ENCODE measurements around the gene ANAPC13.
A peak's percentile ranks its signal among the peaks of the same experiment; 100 is the strongest.

ANAPC13 gene, protein sequence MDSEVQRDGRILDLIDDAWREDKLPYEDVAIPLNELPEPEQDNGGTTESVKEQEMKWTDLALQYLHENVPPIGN

DNA sequence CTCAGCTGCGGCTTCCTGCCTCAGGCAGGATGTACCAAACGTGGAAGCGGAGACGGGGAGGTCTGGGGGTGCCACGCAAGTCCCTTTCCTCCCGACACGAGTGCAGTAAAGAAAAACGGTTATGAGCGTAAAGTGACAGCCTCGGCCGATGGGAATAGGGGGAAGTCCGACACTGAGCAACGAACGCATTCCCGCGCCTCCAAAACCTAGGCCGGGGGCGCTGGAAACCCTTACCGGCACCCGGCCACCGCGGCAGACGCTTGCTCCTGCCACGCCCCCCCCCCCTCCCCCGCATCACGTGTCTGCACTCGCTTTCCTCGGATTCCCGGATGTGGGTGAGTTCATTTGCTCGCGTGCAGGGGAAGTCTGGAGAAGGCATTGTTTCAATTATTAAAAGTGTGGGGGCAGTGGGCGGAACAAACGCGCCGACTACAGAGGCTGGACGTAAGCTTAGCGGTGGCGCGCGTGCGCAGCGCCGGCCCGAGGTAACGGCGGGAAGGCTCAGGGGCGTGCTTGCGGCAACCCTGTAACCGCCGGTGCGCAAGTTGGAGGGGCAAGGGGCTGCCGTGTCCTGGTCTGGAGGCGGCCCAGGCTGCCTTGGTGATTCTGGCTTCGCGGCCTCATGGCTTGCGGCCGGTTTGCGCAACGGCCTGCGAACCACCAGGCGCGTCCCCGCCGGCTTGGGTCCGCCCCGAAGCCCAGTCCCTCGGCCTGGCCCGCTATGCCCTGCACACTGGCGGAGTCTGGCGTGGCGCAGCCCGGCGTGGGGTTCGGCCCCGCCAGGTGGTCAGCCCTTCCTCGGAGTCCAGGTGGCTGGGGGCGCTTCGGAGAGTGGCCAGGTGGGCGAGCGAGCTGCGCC is at the start of gene ANAPC13, which contains the start of gene CEP63:
Gene ANAPC13, minus strand, starts transcription at position 268 of the 859 bp plus-strand sequence. CDS start 3,081 bp downstream, outside the sequence.
Gene CEP63, plus strand, starts transcription at position 340 of the 859 bp plus-strand sequence. CDS start 9,264 bp downstream, outside the sequence.
- Histone ChIP-seq H3K9me2 (replicated peaks; ENCODE audit: insufficient read depth, low read length) (no peaks in the 10 kb centered on the region), H2AFZ (ENCODE audit: low read length) (peak within 1 kb of the TSS; percentile 94), H3F3A (ENCODE audit: insufficient read depth, low read length) (peaks cover 10% of the 10 kb centered on the region), H3K4me1 (ENCODE audit: low read length) (peaks cover 10% of the 10 kb centered on the region), H3K27me3 (replicated peaks; ENCODE audit: insufficient read depth, low read length) (no peaks in the 10 kb centered on the region), H4K20me1 (ENCODE audit: insufficient read depth, low read length) (no peaks in the 10 kb centered on the region), H3K9ac (ENCODE audit: low read length) (peak within 1 kb of the TSS; percentile 97), H3K36me3 (replicated peaks; ENCODE audit: insufficient read depth, low read length) (peaks cover under 1% of the 10 kb centered on the region; the same call in 1 of the 2 replicates), H3K4me2 (ENCODE audit: low read depth, low read length) (peak within 1 kb of the TSS; percentile 97), H3K9me3 (replicated peaks; ENCODE audit: insufficient read depth, low read length) (no peaks in the 10 kb centered on the region), H3K27ac (ENCODE audit: low read length) (peak within 1 kb of the TSS; percentile 89), H3K79me2 (ENCODE audit: low read length) (peaks cover 72% of the 10 kb centered on the region), H3K4me3 (ENCODE audit: low read length) (peak within 1 kb of the TSS; percentile 95)
- peak; percentile 99 for DNase-seq
- TF ChIP-seq EZH2phosphoT487 (IDR thresholded peaks at IDR 0.05; ENCODE audit: low read length), result no peak
- no peak for TF ChIP-seq EZH2 (optimal IDR thresholded peaks at IDR 0.05; ENCODE audit: low read depth, low read length)
- TF ChIP-seq, protein P1, sequence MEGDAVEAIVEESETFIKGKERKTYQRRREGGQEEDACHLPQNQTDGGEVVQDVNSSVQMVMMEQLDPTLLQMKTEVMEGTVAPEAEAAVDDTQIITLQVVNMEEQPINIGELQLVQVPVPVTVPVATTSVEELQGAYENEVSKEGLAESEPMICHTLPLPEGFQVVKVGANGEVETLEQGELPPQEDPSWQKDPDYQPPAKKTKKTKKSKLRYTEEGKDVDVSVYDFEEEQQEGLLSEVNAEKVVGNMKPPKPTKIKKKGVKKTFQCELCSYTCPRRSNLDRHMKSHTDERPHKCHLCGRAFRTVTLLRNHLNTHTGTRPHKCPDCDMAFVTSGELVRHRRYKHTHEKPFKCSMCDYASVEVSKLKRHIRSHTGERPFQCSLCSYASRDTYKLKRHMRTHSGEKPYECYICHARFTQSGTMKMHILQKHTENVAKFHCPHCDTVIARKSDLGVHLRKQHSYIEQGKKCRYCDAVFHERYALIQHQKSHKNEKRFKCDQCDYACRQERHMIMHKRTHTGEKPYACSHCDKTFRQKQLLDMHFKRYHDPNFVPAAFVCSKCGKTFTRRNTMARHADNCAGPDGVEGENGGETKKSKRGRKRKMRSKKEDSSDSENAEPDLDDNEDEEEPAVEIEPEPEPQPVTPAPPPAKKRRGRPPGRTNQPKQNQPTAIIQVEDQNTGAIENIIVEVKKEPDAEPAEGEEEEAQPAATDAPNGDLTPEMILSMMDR (IDR thresholded peaks at IDR 0.05; ENCODE audit: low read length), result no peak

DNA sequence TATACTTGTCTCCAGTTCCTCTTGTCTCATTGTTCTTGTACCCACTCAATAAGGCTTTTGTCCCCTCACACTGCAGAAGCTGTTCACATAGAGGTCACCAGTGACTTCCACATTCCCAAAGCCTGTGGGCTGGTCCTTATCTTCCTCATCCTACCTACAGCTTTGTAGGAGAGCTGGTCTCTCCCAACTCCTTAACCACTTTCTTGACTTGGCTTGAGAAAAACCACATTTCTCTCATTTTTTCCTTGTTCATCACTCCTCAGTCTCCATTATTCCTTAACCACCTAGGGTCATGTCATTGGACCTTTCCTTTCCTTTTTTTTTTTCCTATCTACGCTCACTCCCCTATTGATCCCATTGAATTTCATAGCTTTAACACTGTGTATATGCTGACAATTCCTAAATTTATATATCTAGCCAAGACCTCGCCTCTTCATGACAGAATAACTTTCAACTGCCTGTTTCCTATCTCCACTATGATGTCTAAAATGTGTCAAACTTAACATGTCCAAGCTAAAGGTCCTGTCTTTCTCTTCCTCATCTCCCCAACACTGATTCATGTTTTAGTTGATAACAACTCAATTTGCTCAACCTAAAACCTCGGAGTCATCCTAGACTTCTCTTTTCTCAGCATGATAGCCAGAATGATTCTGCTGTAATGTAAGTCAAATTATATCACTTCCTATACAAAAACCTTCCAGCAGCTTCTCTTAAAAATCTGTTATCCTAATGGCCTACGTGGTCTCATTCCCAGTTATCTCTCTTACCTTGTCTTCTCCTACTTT is 49.6 kb upstream of the ANAPC13 start:
- Histone ChIP-seq H3K36me3 (replicated peaks; ENCODE audit: insufficient read depth, low read length) (no peaks in the 10 kb centered on the region), H3K27me3 (replicated peaks; ENCODE audit: insufficient read depth, low read length) (no peaks in the 10 kb centered on the region), H3K4me1 (ENCODE audit: low read length) (no peaks in the 10 kb centered on the region), H3K4me3 (ENCODE audit: low read length) (no peak overlapping the region), H3F3A (ENCODE audit: insufficient read depth, low read length) (no peaks in the 10 kb centered on the region), H3K9ac (ENCODE audit: low read length) (no peak overlapping the region), H4K20me1 (ENCODE audit: insufficient read depth, low read length) (no peaks in the 10 kb centered on the region), H3K9me2 (replicated peaks; ENCODE audit: insufficient read depth, low read length) (no peaks in the 10 kb centered on the region), H3K79me2 (ENCODE audit: low read length) (peaks cover 4% of the 10 kb centered on the region; the same call in 1 of the 2 replicates), H3K4me2 (ENCODE audit: low read depth, low read length) (no peak overlapping the region), H3K9me3 (replicated peaks; ENCODE audit: insufficient read depth, low read length) (no peaks in the 10 kb centered on the region), H3K27ac (ENCODE audit: low read length) (no peak overlapping the region), H2AFZ (ENCODE audit: low read length) (no peak overlapping the region)
- no peak for DNase-seq
- TF ChIP-seq EZH2 (optimal IDR thresholded peaks at IDR 0.05; ENCODE audit: low read depth, low read length) (no peak), EZH2phosphoT487 (IDR thresholded peaks at IDR 0.05; ENCODE audit: low read length) (no peak)
- TF ChIP-seq, protein P1 (IDR thresholded peaks at IDR 0.05; ENCODE audit: low read length), result no peak

DNA sequence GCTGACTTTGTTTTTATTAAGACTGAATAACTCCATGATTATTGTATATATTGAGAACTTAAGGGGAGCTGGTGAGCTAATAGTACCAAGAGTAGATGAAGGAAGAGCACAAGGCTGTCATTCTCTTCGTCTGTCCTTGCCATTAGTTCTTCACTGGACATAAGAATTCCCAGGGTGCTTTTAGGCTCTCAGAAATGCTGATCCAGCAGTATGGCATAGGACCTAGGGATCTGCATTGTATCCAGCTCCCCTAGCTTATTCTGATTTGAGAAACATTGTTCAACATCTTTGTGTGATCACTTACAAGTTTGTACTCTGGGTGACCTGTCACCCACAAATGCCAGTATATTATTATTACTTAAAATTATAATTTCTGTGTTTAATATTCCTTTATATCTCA is 47.7 kb upstream of the ANAPC13 start:
- H2AFZ ChIP-seq (ENCODE audit: low read length), result no peak overlapping the region
- no peaks in the 10 kb centered on the region for H3K4me1 ChIP-seq (ENCODE audit: low read length)
- no peak overlapping the region for H3K9ac ChIP-seq (ENCODE audit: low read length)
- no peaks in the 10 kb centered on the region for H3K36me3 ChIP-seq (replicated peaks; ENCODE audit: insufficient read depth, low read length)
- H3K9me2 ChIP-seq (replicated peaks; ENCODE audit: insufficient read depth, low read length), result no peaks in the 10 kb centered on the region
- H3K4me2 ChIP-seq (ENCODE audit: low read depth, low read length), result no peak overlapping the region
- peaks cover 6% of the 10 kb centered on the region for H3K79me2 ChIP-seq (ENCODE audit: low read length)
- no peak for DNase-seq
- H4K20me1 ChIP-seq (ENCODE audit: insufficient read depth, low read length), result no peaks in the 10 kb centered on the region
- H3K4me3 ChIP-seq (ENCODE audit: low read length), result no peak overlapping the region
- TF ChIP-seq EZH2 (optimal IDR thresholded peaks at IDR 0.05; ENCODE audit: low read depth, low read length) (no peak), EZH2phosphoT487 (IDR thresholded peaks at IDR 0.05; ENCODE audit: low read length) (no peak)
- H3F3A ChIP-seq (ENCODE audit: insufficient read depth, low read length), result no peaks in the 10 kb centered on the region
- H3K27ac ChIP-seq (ENCODE audit: low read length), result no peak overlapping the region
- no peaks in the 10 kb centered on the region for H3K9me3 ChIP-seq (replicated peaks; ENCODE audit: insufficient read depth, low read length)
- H3K27me3 ChIP-seq (replicated peaks; ENCODE audit: insufficient read depth, low read length), result no peaks in the 10 kb centered on the region
